Lung (tissue), 12 donors: ENCODE data around the gene CTCFL. TPM values are rescaled to one million over a fixed set of nuclear protein-coding genes. Genes with fewer than 3 reads are reported as not detected.

ENCODE experiments used
- ATAC-seq: fragments of 200-7000 bp; cut with Tn5 transposase; one replicate; pipeline ENCODE4 v1.9.1; 2020; ENCODE audit warnings: moderate number of reproducible peaks; ENCODE audit not compliant: insufficient read depth, low FRiP score
- DNase-seq, 3 donors: peaks; one replicate each; pipeline ENCODE4 v3.0.0-alpha.2; 2013 to 2017
- H3K27ac ChIP-seq, 2 donors: one replicate each; pipeline ENCODE4 v1.5.1; 2013; ENCODE audit warnings: mild to moderate bottlenecking in 2 of 2, moderate library complexity in 2 of 2, control low read depth in 1 of 2, inconsistent platforms in 1 of 2, low read depth in 1 of 2, low read length in 1 of 2
- H3K27me3 ChIP-seq, 3 donors: one replicate each; pipeline ENCODE4 v1.5.1; 2013; ENCODE audit warnings: low read length in 2 of 3; ENCODE audit not compliant: control insufficient read depth in 3 of 3, insufficient read depth in 3 of 3
- H3K36me3 ChIP-seq, 4 donors: one replicate each; pipeline ENCODE4 v1.5.1; 2013; ENCODE audit warnings: low read length in 4 of 4, mild to moderate bottlenecking in 1 of 4, moderate library complexity in 1 of 4; ENCODE audit not compliant: control insufficient read depth in 4 of 4, insufficient read depth in 4 of 4
- H3K4me1 ChIP-seq, 5 donors: one replicate each; pipeline ENCODE4 v1.5.1; 2013; ENCODE audit warnings: low read length in 5 of 5, mild to moderate bottlenecking in 2 of 5, moderate library complexity in 1 of 5; ENCODE audit not compliant: control insufficient read depth in 5 of 5, insufficient read depth in 5 of 5
- H3K4me3 ChIP-seq: one replicate; pipeline ENCODE4 v1.5.1; 2013; ENCODE audit warnings: mild to moderate bottlenecking, control low read depth, moderate library complexity
- H3K9ac ChIP-seq, 2 donors: one replicate each; pipeline ENCODE4 v1.5.1; 2013; ENCODE audit warnings: low read length in 2 of 2, control low read depth in 1 of 2; ENCODE audit not compliant: insufficient read depth in 1 of 2
- H3K9me3 ChIP-seq, 4 donors: one replicate each; pipeline ENCODE4 v1.5.1; 2013; ENCODE audit warnings: low read length in 3 of 4, mild to moderate bottlenecking in 1 of 4, moderate library complexity in 1 of 4; ENCODE audit not compliant: control insufficient read depth in 4 of 4, insufficient read depth in 3 of 4
- CTCF ChIP-seq: IDR thresholded peaks from 2 replicates; pipeline ENCODE4 v1.5.1; 2012; ENCODE audit warnings: mild to moderate bottlenecking; ENCODE audit errors: control extremely low read depth, extremely low read depth
- WGBS, 2 donors: extraction: QIAGEN DNeasy Blood & Tissue Kit; methylation state at CpG; one replicate each; pipeline ENCODE4 v1.1.7; 2013; 5-methylcytosine and 5-hydroxymethylcytosine counted together
- polyA plus RNA-seq, 2 donors: library from polyadenylated mRNA; stranded (reverse); fragments of 200-250 nt; gene quantifications; one replicate each; pipeline ENCODE4 v1.2.1, GENCODE V29; 2013
- total RNA-seq, 2 donors: library from RNA; depleted of rRNA in 1 of 2; stranded (reverse); fragments of >200 nt in 1 of 2; gene quantifications; one replicate each; pipeline ENCODE4 v1.2.1, GENCODE V29; 2014 to 2021
- donor health status: control.
- donor health status: control.
- donor health status: Bipolar disorder and iron deficiency.
- donor health status: healthy.
- donor health status: DM: yes; HTN: yes; CAD: no.

The CTCFL gene
- total and polyA plus RNA-seq, 4 donors: 0.02 TPM; not detected in 3

DNA sequence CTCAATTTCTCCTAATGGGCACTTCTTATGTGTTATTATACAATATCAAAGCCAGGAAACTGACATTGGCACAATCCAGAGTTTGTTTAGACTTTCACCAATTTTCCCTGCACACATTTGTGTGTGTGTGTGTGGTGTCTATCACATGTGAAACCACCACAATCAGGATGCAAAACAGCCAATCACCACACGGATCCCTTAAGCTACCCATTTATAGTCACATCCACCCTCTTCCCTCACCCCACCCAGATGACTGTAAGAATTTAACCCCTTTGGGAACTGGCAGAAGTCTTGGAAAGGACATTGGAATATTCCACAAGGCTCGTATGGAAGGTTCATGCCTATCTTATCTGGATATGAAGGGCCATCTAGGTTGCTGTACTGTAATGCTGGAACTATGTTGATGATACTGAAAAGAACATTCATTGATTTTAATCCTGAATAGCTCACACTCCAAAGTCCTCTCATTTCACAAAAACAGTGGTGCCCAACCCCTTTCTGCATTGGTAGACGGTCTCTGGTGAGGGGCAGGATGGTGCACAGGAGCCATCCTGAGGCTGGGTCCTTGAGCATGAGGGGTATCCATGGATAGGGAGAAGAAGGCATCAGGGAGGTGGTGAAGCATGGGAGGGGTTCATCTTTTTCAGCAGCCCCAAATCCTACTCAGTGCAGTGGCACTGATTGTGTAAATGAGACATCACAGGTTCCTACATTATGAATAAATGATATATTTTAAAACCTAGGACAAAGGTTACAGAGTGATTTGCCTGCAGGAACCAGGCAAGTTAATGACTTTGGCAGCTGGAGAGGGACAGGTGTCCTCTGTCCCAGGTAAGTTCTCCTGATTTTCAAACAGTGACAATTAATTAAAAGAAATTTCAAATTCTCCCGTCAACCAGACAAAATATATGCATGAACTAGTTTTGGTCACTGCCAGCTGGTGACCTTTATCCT lies 12.1 kb upstream of the CTCFL start:
- DNase-seq: no peak
- Histone ChIP-seq H3K4me1 (no peaks in the 10 kb centered on the region), H3K9ac (no peak overlapping the region), H3K27ac (no peak overlapping the region), H3K4me3 (no peak overlapping the region), H3K27me3 (no peaks in the 10 kb centered on the region), H3K36me3 (no peaks in the 10 kb centered on the region), H3K9me3 (peaks cover 0 to 4% (median 1%) of the 10 kb centered on the region in 4 donors)
- TF ChIP-seq CTCF: no peak
- ATAC-seq: no peak
- WGBS, 2 donors: 77 to 84% methylated on average over 4 of the region's 4 CpGs

GRCh38 chr20:57536120-57536708 lies 11.3 kb upstream of the CTCFL start:
- no peaks in the 10 kb centered on the region for H3K4me1 ChIP-seq
- no peaks in the 10 kb centered on the region for H3K36me3 ChIP-seq
- no peak overlapping the region for H3K4me3 ChIP-seq
- H3K9ac ChIP-seq: no peak overlapping the region
- DNase-seq: no peak
- peaks cover 0 to 4% (median 1%) of the 10 kb centered on the region in 4 donors for H3K9me3 ChIP-seq
- 68 to 71% methylated on average over 3 of the region's 3 CpGs for WGBS, 2 donors
- H3K27ac ChIP-seq: no peak overlapping the region
- ATAC-seq: no peak
- no peaks in the 10 kb centered on the region for H3K27me3 ChIP-seq
- no peak for TF ChIP-seq CTCF

GRCh38 chr20:57535297-57535696 lies 10.4 kb upstream of the CTCFL start:
- no peaks in the 10 kb centered on the region for H3K36me3 ChIP-seq
- peaks cover 0 to 4% (median 1%) of the 10 kb centered on the region in 4 donors for H3K9me3 ChIP-seq
- H3K27ac ChIP-seq: no peak overlapping the region
- no peak for DNase-seq
- no peaks in the 10 kb centered on the region for H3K4me1 ChIP-seq
- WGBS, 2 donors: 74 to 82% methylated on average over 5 of the region's 5 CpGs
- no peak for ATAC-seq
- H3K4me3 ChIP-seq: no peak overlapping the region
- no peak for TF ChIP-seq CTCF
- no peak overlapping the region for H3K9ac ChIP-seq
- H3K27me3 ChIP-seq: no peaks in the 10 kb centered on the region
